GM21786 (cell line): Measurements from ENCODE around the gene ADAD1.
A peak's percentile ranks its signal among the peaks of the same experiment; 100 is the strongest.
"Not testable (repeated sequence)": the region's sequence is repeated elsewhere in the genome, so short reads cannot be mapped to it uniquely, and the experiment has no call there.

ENCODE experiments used
- ATAC-seq: cut with Tn5 transposase; IDR thresholded peaks from one replicate; pipeline ENCODE4 v1.9.1; 2021; ENCODE audit not compliant: unreplicated experiment

The ADAD1 gene

GRCh38 chr4:122378711-122379110 lies at the start of gene ADAD1:
Gene ADAD1, plus strand, starts transcription at chr4:122379011. Its CDS starts 1,059 bp downstream, at chr4:122380070.
- no peak for ATAC-seq

GRCh38 chr4:122329876-122330565 lies 48.8 kb upstream of the ADAD1 start:
- no peak for ATAC-seq

- ATAC-seq, result no peak
Measured at GRCh38 chr4:122331195-122331594, 47.6 kb upstream of the ADAD1 start.

- no peak for ATAC-seq
Measured at GRCh38 chr4:122334828-122335227, 44.0 kb upstream of the ADAD1 start.

GRCh38 chr4:122341886-122342285 lies 36.9 kb upstream of the ADAD1 start:
- no peak for ATAC-seq

- no peak for ATAC-seq
Measured at GRCh38 chr4:122346036-122346435, 32.8 kb upstream of the ADAD1 start.

GRCh38 chr4:122346503-122346902 lies 32.3 kb upstream of the ADAD1 start:
- no peak for ATAC-seq

GRCh38 chr4:122356317-122356808 lies 22.4 kb upstream of the ADAD1 start:
- ATAC-seq, result no peak

GRCh38 chr4:122360754-122361153 lies 18.1 kb upstream of the ADAD1 start:
- ATAC-seq, result no peak

GRCh38 chr4:122364700-122365404 lies 14.0 kb upstream of the ADAD1 start:
- ATAC-seq, result no peak

- ATAC-seq, result not testable (repeated sequence)
Measured at GRCh38 chr4:122368786-122369185, 10.0 kb upstream of the ADAD1 start.

- no peak for ATAC-seq
Measured at GRCh38 chr4:122377352-122377751, 1.5 kb upstream of the ADAD1 start.

GRCh38 chr4:122379239-122379638 lies 428 bp downstream of the ADAD1 start:
- ATAC-seq, result no peak

- no peak for ATAC-seq
Measured at GRCh38 chr4:122383341-122383740, 4.5 kb downstream of the ADAD1 start.

GRCh38 chr4:122384245-122384644 lies 5.4 kb downstream of the ADAD1 start:
- ATAC-seq, result no peak

GRCh38 chr4:122393276-122393675 lies 14.5 kb downstream of the ADAD1 start:
- ATAC-seq, result no peak

- no peak for ATAC-seq
Measured at GRCh38 chr4:122403861-122404260, 25.1 kb downstream of the ADAD1 start.

- ATAC-seq, result no peak
Measured at GRCh38 chr4:122412547-122412946, 33.7 kb downstream of the ADAD1 start.

- no peak for ATAC-seq
Measured at GRCh38 chr4:122423246-122423645, 44.4 kb downstream of the ADAD1 start.

GRCh38 chr4:122431351-122431750 lies 52.5 kb downstream of the ADAD1 start:
- no peak for ATAC-seq

GRCh38 chr4:122434285-122434684 lies 55.5 kb downstream of the ADAD1 start:
- no peak for ATAC-seq

- ATAC-seq, result peak; percentile 43
Measured at GRCh38 chr4:122450847-122451246, 72.0 kb downstream of the ADAD1 start.
